HCT116 (cell line): ENCODE results near the gene MDP1. TPM values are rescaled to one million over a fixed set of nuclear protein-coding genes. Genes with fewer than 3 reads are reported as not detected.

Experiments
- ATAC-seq: fragments of 200-7000 bp; cut with Tn5 transposase; 2 replicates; pipeline ENCODE4 v1.9.1; 2020; ENCODE audit warnings: mild to moderate bottlenecking, moderate library complexity
- BruUV-seq: library from RNA; stranded (reverse); fragments of 400-500 nt; replicated peaks from 2 replicates; lab custom pipeline; 2021; lab: Mats Ljungman, UMichigan
- CTCF ChIA-PET: fragments of 300-600 bp; sonication (Branson Sonifier 250); formaldehyde crosslinking; loops from one replicate; lab custom pipeline; 2021; ENCODE audit warnings: antibody characterized with exemption; lab: Charles Lee
- POLR2A ChIA-PET: fragments of 300-600, 350-600 bp; sonication (Branson Sonifier 250); formaldehyde crosslinking; loops from one replicate; lab custom pipeline; 2021; ENCODE audit warnings: antibody characterized with exemption; lab: Charles Lee
- RAD21 ChIA-PET, 2 experiments: fragments of 300-600 bp; sonication (Branson Sonifier 250); formaldehyde crosslinking; loops; one replicate each; lab custom pipeline; 2023; ENCODE audit warnings: low total read pairs in 2 of 2; ENCODE audit not compliant: uncharacterized antibody in 2 of 2, unreplicated experiment in 2 of 2, low non-redundant PET in 1 of 2; lab: Charles Lee
- DNase-seq: peaks from one replicate; pipeline ENCODE4 v3.0.0-alpha.2; 2010; ENCODE audit warnings: low read depth, low spot score
- H2AFZ ChIP-seq: fragments of 200-600 bp; shearing (Covaris generic), sonication (generic); 2 replicates; pipeline ENCODE4 v1.6.1; 2017; ENCODE audit warnings: low read depth, mixed run types, mixed read lengths, antibody characterized with exemption, low read length; ENCODE audit not compliant: poor library complexity, severe bottlenecking
- H3K27ac ChIP-seq: 2 replicates; pipeline ENCODE4 v1.5.1; 2012; ENCODE audit warnings: low read depth, low read length
- H3K27me3 ChIP-seq: fragments of 200-600 bp; sonication (generic); 2 replicates; pipeline ENCODE4 v1.6.1; 2016; ENCODE audit warnings: mixed run types, low read length, mixed read lengths; ENCODE audit not compliant: insufficient read depth
- H3K36me3 ChIP-seq, 2 experiments: fragments of 200-500 bp in 1 of 2; fragments of 200-600 bp in 1 of 2; sonication (Bioruptor generic) in 1 of 2; sonication (generic) in 1 of 2; 2 replicates each; pipeline versions ENCODE4 v1.5.1 to v1.6.1; 2014 to 2016; ENCODE audit warnings: low read length in 2 of 2, inconsistent platforms in 1 of 2, mixed read lengths in 1 of 2, mixed run types in 1 of 2; ENCODE audit not compliant: insufficient read depth in 2 of 2, control insufficient read depth in 1 of 2
- H3K4me1 ChIP-seq, 2 experiments: fragments of 200-600 bp in 1 of 2; sonication (generic) in 1 of 2; 2 replicates each; pipeline versions ENCODE4 v1.5.1 to v1.6.1; 2012 to 2017; ENCODE audit warnings: low read length in 2 of 2, inconsistent platforms in 1 of 2, mild to moderate bottlenecking in 1 of 2, mixed read lengths in 1 of 2, mixed run types in 1 of 2, moderate library complexity in 1 of 2; ENCODE audit not compliant: insufficient read depth in 2 of 2, control insufficient read depth in 1 of 2
- H3K4me2 ChIP-seq: fragments of 200-600 bp; sonication (generic); 2 replicates; pipeline ENCODE4 v1.6.1; 2017; ENCODE audit warnings: mixed run types, low read length, mixed read lengths
- H3K4me3 ChIP-seq, 2 experiments: fragments of 200-600 bp in 1 of 2; sonication (generic) in 1 of 2; replicated peaks in 1 of 2; 2 replicates each; pipeline ENCODE4 v1.5.1; 2011 to 2016; ENCODE audit warnings: low read length in 2 of 2, control low read depth in 1 of 2, low read depth in 1 of 2, mild to moderate bottlenecking in 1 of 2, mixed read lengths in 1 of 2, mixed run types in 1 of 2
- H3K79me2 ChIP-seq: fragments of 200-600 bp; sonication (generic); 2 replicates; pipeline ENCODE4 v1.6.1; 2017; ENCODE audit warnings: mild to moderate bottlenecking, mixed run types, low read length, moderate library complexity, mixed read lengths; ENCODE audit not compliant: insufficient read depth
- H3K9ac ChIP-seq: fragments of 200-600 bp; sonication (generic); 2 replicates; pipeline ENCODE4 v1.6.1; 2016; ENCODE audit warnings: low read length, mixed read lengths
- H3K9me2 ChIP-seq: fragments of 200-600 bp; sonication (generic), shearing (Covaris generic); 2 replicates; pipeline ENCODE4 v1.6.1; 2017; ENCODE audit warnings: mixed run types, mild to moderate bottlenecking, moderate library complexity; ENCODE audit not compliant: insufficient read depth
- H3K9me3 ChIP-seq, 2 experiments: fragments of 200-500 bp in 1 of 2; fragments of 200-600 bp in 1 of 2; sonication (Bioruptor generic) in 1 of 2; sonication (generic) in 1 of 2; 2 replicates each; pipeline ENCODE4 v1.6.1; 2014 to 2017; ENCODE audit warnings: low read length in 2 of 2, mixed read lengths in 2 of 2, inconsistent platforms in 1 of 2, low read depth in 1 of 2, mild to moderate bottlenecking in 1 of 2, mixed run types in 1 of 2, moderate library complexity in 1 of 2; ENCODE audit not compliant: control insufficient read depth in 1 of 2, insufficient read depth in 1 of 2
- H4K20me1 ChIP-seq: fragments of 200-600 bp; sonication (generic), shearing (Covaris generic); 2 replicates; pipeline ENCODE4 v1.6.1; 2017; ENCODE audit warnings: mixed run types, mild to moderate bottlenecking, moderate library complexity; ENCODE audit not compliant: insufficient read depth
- ATF3 ChIP-seq: IDR thresholded peaks from 2 replicates; pipeline ENCODE4 v1.6.1; 2012
- EGR1 ChIP-seq: IDR thresholded peaks from 2 replicates; pipeline ENCODE4 v1.6.1; 2012; ENCODE audit warnings: low read depth
- EZH2 ChIP-seq: fragments of 200-600 bp; sonication (generic); IDR thresholded peaks from 2 replicates; pipeline ENCODE4 v1.6.1; 2017; ENCODE audit warnings: antibody characterized with exemption, mixed run types
- EZH2phosphoT487 ChIP-seq: fragments of 200-600 bp; IDR thresholded peaks from 2 replicates; pipeline ENCODE4 v1.6.1; 2018; ENCODE audit warnings: antibody characterized with exemption, borderline replicate concordance
- FOSL1 ChIP-seq: IDR thresholded peaks from 2 replicates; pipeline ENCODE4 v1.6.1; 2012; ENCODE audit warnings: low read depth
- JUND ChIP-seq: IDR thresholded peaks from 2 replicates; pipeline ENCODE4 v1.6.1; 2012
- POLR2A ChIP-seq: IDR thresholded peaks from 2 replicates; pipeline ENCODE4 v1.7.0; 2011; ENCODE audit warnings: borderline replicate concordance; ENCODE audit not compliant: insufficient read depth, insufficient read length; ENCODE audit errors: extremely low read depth
- RAD21 ChIP-seq: IDR thresholded peaks from 2 replicates; pipeline ENCODE4 v1.6.1; 2012; ENCODE audit warnings: low read depth, mild to moderate bottlenecking
- SIN3A ChIP-seq: IDR thresholded peaks from 2 replicates; pipeline ENCODE4 v1.6.1; 2012; ENCODE audit warnings: low read depth
- SRF ChIP-seq: IDR thresholded peaks from 2 replicates; pipeline ENCODE4 v1.6.1; 2012; ENCODE audit warnings: low read depth
- TCF7L2 ChIP-seq: IDR thresholded peaks from 2 replicates; pipeline ENCODE4 v1.7.0; 2011; ENCODE audit warnings: borderline replicate concordance, inconsistent platforms; ENCODE audit not compliant: insufficient read depth, insufficient read length; ENCODE audit errors: extremely low read depth
- ZBTB33 ChIP-seq: IDR thresholded peaks from 2 replicates; pipeline ENCODE4 v1.6.1; 2011; ENCODE audit warnings: mild to moderate bottlenecking, low read length, moderate library complexity; ENCODE audit not compliant: insufficient replicate concordance; ENCODE audit errors: extremely low read depth
- ZFX ChIP-seq: fragments of 450-650 bp; IDR thresholded peaks from 2 replicates; pipeline ENCODE4 v1.6.1; 2017
- intact Hi-C: fragments of 100-400 bp; cut with micrococcal nuclease; formaldehyde crosslinking; loops from 2 replicates; pipeline ENCODE4 v1.10.0; 2022
- total RNA-seq: library from RNA; stranded (reverse); gene quantifications from one replicate; pipeline ENCODE4 v1.2.1, GENCODE V29; 2021; ENCODE audit not compliant: unreplicated experiment
- TF ChIP-seq, protein P1 (sequence below), 3 experiments: fragments of 200-600 bp in 1 of 3; sonication (generic) in 1 of 3; IDR thresholded peaks in 2 of 3; conservative IDR thresholded peaks in 1 of 3; 2 replicates each; pipeline ENCODE4 v1.5.1; 2012 to 2017; ENCODE audit warnings: low read depth in 2 of 3, low read length in 2 of 3, antibody characterized with exemption in 1 of 3, borderline replicate concordance in 1 of 3, control low read depth in 1 of 3, mild to moderate bottlenecking in 1 of 3, mixed read lengths in 1 of 3, mixed run types in 1 of 3, moderate library complexity in 1 of 3; ENCODE audit not compliant: insufficient read depth in 1 of 3
- TF ChIP-seq, protein P2 (sequence below): IDR thresholded peaks from 2 replicates; pipeline ENCODE4 v1.6.1; 2012

The MDP1 gene
- total RNA-seq, 1 experiment from 2014 or later: 15.9 TPM

GRCh38 chr14:24251880-24252288, 36.0 kb upstream of the MDP1 start:
- Histone ChIP-seq H3K4me1 (peaks cover 0 to 5% of the 10 kb centered on the region in 2 experiments; a peak in 1 of 4 replicates), H3K27me3 (no peaks in the 10 kb centered on the region), H3K9me2 (no peaks in the 10 kb centered on the region), H3K27ac (no peak overlapping the region), H2AFZ (no peak overlapping the region), H3K9ac (no peak overlapping the region), H4K20me1 (no peaks in the 10 kb centered on the region), H3K79me2 (no peaks in the 10 kb centered on the region), H3K36me3 (no peaks in the 10 kb centered on the region; a peak in 1 of 4 replicates), H3K9me3 (no peaks in the 10 kb centered on the region), H3K4me3 (no peak overlapping the region), H3K4me2 (no peak overlapping the region)
- BruUV-seq: no TSS peak
- ATAC-seq (peak; percentile 58; the same call in 1 of the 2 replicates), DNase-seq (no peak)
- no peak for TF ChIP-seq ZFX
- TF ChIP-seq, protein P1, sequence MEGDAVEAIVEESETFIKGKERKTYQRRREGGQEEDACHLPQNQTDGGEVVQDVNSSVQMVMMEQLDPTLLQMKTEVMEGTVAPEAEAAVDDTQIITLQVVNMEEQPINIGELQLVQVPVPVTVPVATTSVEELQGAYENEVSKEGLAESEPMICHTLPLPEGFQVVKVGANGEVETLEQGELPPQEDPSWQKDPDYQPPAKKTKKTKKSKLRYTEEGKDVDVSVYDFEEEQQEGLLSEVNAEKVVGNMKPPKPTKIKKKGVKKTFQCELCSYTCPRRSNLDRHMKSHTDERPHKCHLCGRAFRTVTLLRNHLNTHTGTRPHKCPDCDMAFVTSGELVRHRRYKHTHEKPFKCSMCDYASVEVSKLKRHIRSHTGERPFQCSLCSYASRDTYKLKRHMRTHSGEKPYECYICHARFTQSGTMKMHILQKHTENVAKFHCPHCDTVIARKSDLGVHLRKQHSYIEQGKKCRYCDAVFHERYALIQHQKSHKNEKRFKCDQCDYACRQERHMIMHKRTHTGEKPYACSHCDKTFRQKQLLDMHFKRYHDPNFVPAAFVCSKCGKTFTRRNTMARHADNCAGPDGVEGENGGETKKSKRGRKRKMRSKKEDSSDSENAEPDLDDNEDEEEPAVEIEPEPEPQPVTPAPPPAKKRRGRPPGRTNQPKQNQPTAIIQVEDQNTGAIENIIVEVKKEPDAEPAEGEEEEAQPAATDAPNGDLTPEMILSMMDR (IDR thresholded peaks at IDR 0.05 in 2 of 3, conservative IDR thresholded peaks at IDR 0.05 in 1 of 3; ENCODE audit: borderline replicate concordance in 1 of 3, insufficient read depth in 1 of 3, low read depth in 2 of 3, low read length in 2 of 3): peak in 1 of 3 experiments; percentile 27; a peak in 1 of 6 replicates
- POLR2A ChIA-PET: interaction anchor here (1.0 to 1.7 kb wide), 2 partner anchors 10 to 20 kb away, joined by 3 to 7 read pairs; partner anchors contain the start of genes RABGGTA and TINF2
- RAD21 ChIA-PET: no interaction called here
- intact Hi-C loops: no loop called here
- CTCF ChIA-PET: interaction anchor here (1.7 kb wide), 1 partner anchor 9 kb away, joined by 9 read pairs; the partner anchor contains the start of gene TINF2

DNA sequence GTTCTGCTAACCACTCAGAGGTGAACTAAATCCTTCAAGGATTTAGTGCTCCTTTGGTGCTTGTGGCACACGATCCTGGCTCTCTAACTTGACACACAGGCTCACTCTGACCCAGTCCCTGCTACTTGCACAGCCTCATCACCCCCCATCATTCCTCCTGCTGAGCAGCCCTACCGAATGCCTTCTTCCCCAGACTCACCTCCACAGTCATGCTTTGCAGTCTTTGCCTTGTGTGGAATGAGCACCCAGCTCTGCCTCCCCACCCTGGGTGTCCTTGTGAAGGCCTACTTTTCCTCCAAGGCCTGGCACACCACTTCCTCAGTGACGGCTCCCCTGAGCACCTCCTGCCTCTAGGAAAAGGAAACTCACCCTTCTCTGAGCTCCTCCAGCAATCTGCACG, 34.5 kb upstream of the MDP1 start:
- intact Hi-C loops: no loop called here
- H3K4me2 ChIP-seq: no peak overlapping the region
- H4K20me1 ChIP-seq: no peaks in the 10 kb centered on the region
- POLR2A ChIA-PET: interaction anchor here (1.7 kb wide), 1 partner anchor 8 kb away, joined by 7 read pairs; the partner anchor contains the start of gene TINF2
- H3K27me3 ChIP-seq: no peaks in the 10 kb centered on the region
- no peaks in the 10 kb centered on the region for H3K9me2 ChIP-seq
- H3K79me2 ChIP-seq: no peaks in the 10 kb centered on the region
- H3K36me3 ChIP-seq: no peaks in the 10 kb centered on the region; a peak in 1 of 4 replicates
- H2AFZ ChIP-seq: no peak overlapping the region
- no peaks in the 10 kb centered on the region for H3K9me3 ChIP-seq
- peaks cover 0 to 5% of the 10 kb centered on the region in 2 experiments; a peak in 1 of 4 replicates for H3K4me1 ChIP-seq
- BruUV-seq: no TSS peak
- CTCF ChIA-PET: no interaction called here
- no peak overlapping the region for H3K27ac ChIP-seq
- H3K9ac ChIP-seq: no peak overlapping the region
- H3K4me3 ChIP-seq: no peak overlapping the region
- RAD21 ChIA-PET: no interaction called here
- no peak for ATAC-seq
- DNase-seq: no peak
- no peak for TF ChIP-seq EZH2phosphoT487
- no peak for TF ChIP-seq SRF
- no peak for TF ChIP-seq ATF3
- no peak for TF ChIP-seq FOSL1
- TF ChIP-seq POLR2A: no peak
- no peak for TF ChIP-seq TCF7L2
- no peak for TF ChIP-seq SIN3A
- no peak for TF ChIP-seq RAD21
- no peak for TF ChIP-seq ZBTB33
- TF ChIP-seq, protein P2, sequence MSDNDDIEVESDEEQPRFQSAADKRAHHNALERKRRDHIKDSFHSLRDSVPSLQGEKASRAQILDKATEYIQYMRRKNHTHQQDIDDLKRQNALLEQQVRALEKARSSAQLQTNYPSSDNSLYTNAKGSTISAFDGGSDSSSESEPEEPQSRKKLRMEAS: no peak
- TF ChIP-seq EZH2: no peak
- no peak for TF ChIP-seq EGR1
- no peak for TF ChIP-seq JUND
